Trophoblast cell (in vitro differentiated cells and primary cell): ENCODE results near the gene TMEM258.

ENCODE experiments used
- DNase-seq, 2 donors: peaks; one replicate each; pipeline ENCODE4 v3.0.0-alpha.2; 2016
- H2AFZ ChIP-seq: 2 replicates; pipeline ENCODE4 v1.6.1; 2013; ENCODE audit warnings: low read length, moderate library complexity, mild to moderate bottlenecking; ENCODE audit not compliant: insufficient read depth, poor library complexity
- H2AK5ac ChIP-seq: 2 replicates; pipeline ENCODE4 v1.6.1; 2013; ENCODE audit warnings: mild to moderate bottlenecking, low read length
- H2BK120ac ChIP-seq: 2 replicates; pipeline ENCODE4 v1.6.1; 2013; ENCODE audit warnings: low read length, mild to moderate bottlenecking, moderate library complexity; ENCODE audit not compliant: insufficient read depth, poor library complexity
- H2BK12ac ChIP-seq: 2 replicates; pipeline ENCODE4 v1.6.1; 2013; ENCODE audit warnings: mild to moderate bottlenecking, low read length, moderate library complexity
- H2BK5ac ChIP-seq: 2 replicates; pipeline ENCODE4 v1.6.1; 2013; ENCODE audit warnings: low read length, low read depth, moderate library complexity, mild to moderate bottlenecking; ENCODE audit not compliant: poor library complexity
- H3K14ac ChIP-seq: 2 replicates; pipeline ENCODE4 v1.6.1; 2013; ENCODE audit warnings: mild to moderate bottlenecking, low read length
- H3K18ac ChIP-seq: 2 replicates; pipeline ENCODE4 v1.6.1; 2013; ENCODE audit warnings: mild to moderate bottlenecking, low read length
- H3K23ac ChIP-seq: 2 replicates; pipeline ENCODE4 v1.6.1; 2013; ENCODE audit warnings: low read length
- H3K27ac ChIP-seq: 2 replicates; pipeline ENCODE4 v1.5.1; 2013; ENCODE audit warnings: low read depth, mild to moderate bottlenecking, inconsistent platforms, low read length, moderate library complexity
- H3K27me3 ChIP-seq: 2 replicates; pipeline ENCODE4 v1.6.1; 2013; ENCODE audit warnings: inconsistent platforms, mild to moderate bottlenecking, low read length, moderate library complexity; ENCODE audit not compliant: insufficient read depth
- H3K36me3 ChIP-seq, 2 experiments: 1 replicate in 1 of 2; 2 replicates in 1 of 2; pipeline ENCODE4 v1.6.1; 2013; ENCODE audit warnings: low read length in 2 of 2, mild to moderate bottlenecking in 2 of 2, moderate library complexity in 1 of 2; ENCODE audit not compliant: insufficient read depth in 2 of 2, control insufficient read depth in 1 of 2
- H3K4ac ChIP-seq: 2 replicates; pipeline ENCODE4 v1.6.1; 2013; ENCODE audit warnings: low read depth, mild to moderate bottlenecking, low read length, moderate library complexity
- H3K4me1 ChIP-seq, 2 experiments: 1 replicate in 1 of 2; 2 replicates in 1 of 2; pipeline ENCODE4 v1.6.1; 2013; ENCODE audit warnings: low read length in 2 of 2, mild to moderate bottlenecking in 2 of 2, moderate library complexity in 1 of 2; ENCODE audit not compliant: insufficient read depth in 2 of 2, control insufficient read depth in 1 of 2
- H3K4me2 ChIP-seq: 2 replicates; pipeline ENCODE4 v1.6.1; 2013; ENCODE audit warnings: inconsistent platforms, mild to moderate bottlenecking, low read length, moderate library complexity
- H3K4me3 ChIP-seq: 2 replicates; pipeline ENCODE4 v1.5.1; 2013; ENCODE audit warnings: mild to moderate bottlenecking, low read depth, low read length, inconsistent platforms
- H3K79me1 ChIP-seq: one replicate; pipeline ENCODE4 v1.6.1; 2013; ENCODE audit warnings: low read length
- H3K79me2 ChIP-seq: 2 replicates; pipeline ENCODE4 v1.6.1; 2013; ENCODE audit warnings: low read length, mild to moderate bottlenecking; ENCODE audit not compliant: control insufficient read depth, insufficient read depth, poor library complexity
- H3K9ac ChIP-seq: 2 replicates; pipeline ENCODE4 v1.6.1; 2013; ENCODE audit warnings: mild to moderate bottlenecking, low read length
- H3K9me3 ChIP-seq: 2 replicates; pipeline ENCODE4 v1.6.1; 2013; ENCODE audit warnings: low read depth, mild to moderate bottlenecking, control low read depth, inconsistent platforms, low read length; ENCODE audit not compliant: insufficient read depth
- H4K12ac ChIP-seq: 2 replicates; pipeline ENCODE4 v1.6.1; 2013; ENCODE audit warnings: low read depth, mild to moderate bottlenecking, low read length, moderate library complexity
- H4K8ac ChIP-seq: 2 replicates; pipeline ENCODE4 v1.6.1; 2013; ENCODE audit warnings: low read depth, mild to moderate bottlenecking, low read length, moderate library complexity
- H4K91ac ChIP-seq: one replicate; pipeline ENCODE4 v1.6.1; 2013; ENCODE audit warnings: low read depth, mild to moderate bottlenecking, low read length, moderate library complexity
- WGBS: extraction: QIAGEN DNeasy Blood & Tissue Kit; methylation state at CpG from one replicate; pipeline ENCODE4 v1.1.7; 2013; ENCODE audit warnings: missing lambda C conversion rate; ENCODE audit not compliant: insufficient read length, insufficient coverage; ENCODE audit errors: extremely low coverage; 5-methylcytosine and 5-hydroxymethylcytosine counted together

Gene TMEM258

DNA sequence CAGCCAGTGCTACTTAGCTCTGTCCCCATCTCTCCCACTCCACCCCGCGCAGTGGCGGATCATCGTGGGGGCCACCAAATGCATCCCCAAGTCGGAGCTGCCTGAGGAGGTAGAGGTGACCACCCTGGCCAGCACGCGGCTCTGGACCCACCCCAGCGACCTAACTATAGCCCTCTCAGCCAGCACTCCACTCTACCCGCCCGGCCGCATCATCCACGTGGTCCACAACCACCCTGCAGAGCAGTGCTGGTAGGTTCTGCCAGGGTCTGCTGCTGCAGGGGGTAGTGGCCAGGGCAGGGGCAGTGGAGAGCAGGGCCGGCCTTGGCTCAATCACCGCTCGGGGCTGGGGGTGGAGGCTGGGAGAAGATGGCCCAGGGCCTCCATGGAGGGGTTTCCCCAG, 53.0 kb downstream of the TMEM258 start:
- H3K4me1 ChIP-seq: peaks cover 0 to 2% of the 10 kb centered on the region in 2 experiments
- H2AK5ac ChIP-seq: no peak overlapping the region
- no peak overlapping the region for H3K4ac ChIP-seq
- no peak overlapping the region for H2BK12ac ChIP-seq
- no peaks in the 10 kb centered on the region for H3K79me1 ChIP-seq
- H3K27ac ChIP-seq: no peak overlapping the region
- H3K9me3 ChIP-seq: no peaks in the 10 kb centered on the region
- H2AFZ ChIP-seq: no peak overlapping the region
- no peak for DNase-seq
- WGBS: no CpG with 5 or more reads among the region's 15 CpGs
- H3K23ac ChIP-seq: no peak overlapping the region
- H3K79me2 ChIP-seq: no peaks in the 10 kb centered on the region
- peaks cover 0 to 14% of the 10 kb centered on the region in 2 experiments for H3K36me3 ChIP-seq
- no peak overlapping the region for H3K4me3 ChIP-seq
- H3K18ac ChIP-seq: no peak overlapping the region
- H2BK5ac ChIP-seq: no peak overlapping the region
- H3K4me2 ChIP-seq: no peak overlapping the region
- no peak overlapping the region for H3K9ac ChIP-seq
- no peak overlapping the region for H4K8ac ChIP-seq
- no peak overlapping the region for H4K91ac ChIP-seq
- no peak overlapping the region for H2BK120ac ChIP-seq
- H4K12ac ChIP-seq: no peak overlapping the region
- H3K27me3 ChIP-seq: no peaks in the 10 kb centered on the region
- H3K14ac ChIP-seq: no peak overlapping the region
